Thyroid gland (tissue), 4 donors: Measurements from ENCODE around the gene PAFAH1B2. TPM values are rescaled to one million over a fixed set of nuclear protein-coding genes. Genes with fewer than 3 reads are reported as not detected.
A peak's percentile ranks its signal among the peaks of the same experiment; 100 is the strongest.

Experiments
- DNase-seq, 2 donors: peaks; one replicate each; pipeline ENCODE4 v3.0.0-alpha.2; 2019
- H3K27ac ChIP-seq, 3 donors: fragments of 200-600 bp; sonication (generic); 1 replicate in 2 of 3; 2 replicates in 1 of 3; pipeline ENCODE4 v1.5.1; 2016 to 2019; ENCODE audit warnings: mild to moderate bottlenecking in 1 of 3, moderate library complexity in 1 of 3
- H3K27me3 ChIP-seq: fragments of 200-600 bp; sonication (generic); one replicate; pipeline ENCODE4 v1.5.1; 2019
- H3K36me3 ChIP-seq, 2 donors: fragments of 200-600 bp; sonication (generic); one replicate each; pipeline ENCODE4 v1.5.1; 2016 to 2019
- H3K4me1 ChIP-seq, 2 donors: fragments of 200-600 bp; sonication (generic); one replicate each; pipeline ENCODE4 v1.5.1; 2017 to 2019
- H3K4me3 ChIP-seq, 3 donors: fragments of 200-600 bp; sonication (generic); replicated peaks in 1 of 3; 1 replicate in 2 of 3; 2 replicates in 1 of 3; pipeline ENCODE4 v1.5.1; 2016; ENCODE audit warnings: mild to moderate bottlenecking in 1 of 3
- H3K9me3 ChIP-seq: fragments of 200-600 bp; sonication (generic); one replicate; pipeline ENCODE4 v1.5.1; 2017
- POLR2A ChIP-seq, 2 donors: fragments of 450-650 bp; IDR thresholded peaks; one replicate each; pipeline ENCODE4 v1.6.1; 2017; ENCODE audit warnings: antibody characterized with exemption in 2 of 2, mild to moderate bottlenecking in 2 of 2, moderate library complexity in 1 of 2
- WGBS, 2 donors: methylation state at CpG; one replicate each; pipeline ENCODE4 v1.1.5; 2017; 5-methylcytosine and 5-hydroxymethylcytosine counted together
- intact Hi-C: fragments of 100-400 bp; cut with DNase I; formaldehyde crosslinking; loops from one replicate; pipeline ENCODE4 v1.15.1; 2023
- total RNA-seq, 4 donors: library from RNA; depleted of rRNA; stranded (reverse); fragments of >200 nt; gene quantifications; one replicate each; pipeline ENCODE4 v1.2.3, GENCODE V29; 2016
- TF ChIP-seq, protein P1 (sequence below), 6 experiments: fragments of 200-600 bp in 3 of 6; fragments of 450-650 bp in 3 of 6; sonication (generic) in 3 of 6; IDR thresholded peaks; one replicate each; pipeline ENCODE4 v1.5.1; 2016 to 2019; ENCODE audit warnings: antibody characterized with exemption in 6 of 6, mild to moderate bottlenecking in 2 of 6, inconsistent platforms in 1 of 6, moderate library complexity in 1 of 6

Gene PAFAH1B2
- total RNA-seq, 4 donors from 2014 or later, result 107 to 128 (median 118) TPM

DNA sequence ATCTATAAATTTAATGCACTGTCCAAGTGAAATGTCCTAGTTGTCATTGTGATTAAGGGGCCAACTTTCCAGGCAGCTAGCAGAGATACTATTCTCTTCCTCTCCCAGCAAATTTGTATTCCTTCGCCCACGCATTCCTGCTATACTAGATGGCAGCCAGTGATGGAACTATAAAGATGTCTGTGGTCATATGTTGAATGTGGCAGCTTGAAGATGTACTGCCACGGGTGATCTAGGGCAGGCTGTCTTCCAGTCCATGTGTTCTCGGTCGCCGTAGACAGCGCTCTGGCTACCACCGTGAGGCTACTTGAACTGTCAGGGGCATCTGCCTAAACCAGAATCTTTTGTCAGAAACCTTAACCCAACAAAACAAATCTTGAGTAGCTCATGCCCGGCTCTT is 26.1 kb downstream of the PAFAH1B2 start:
- peaks cover 12 to 24% of the 10 kb centered on the region in 2 donors for H3K36me3 ChIP-seq
- H3K4me1 ChIP-seq, result peaks cover 28 to 40% of the 10 kb centered on the region in 2 donors
- H3K27ac ChIP-seq, result peak overlapping the region in 1 of 3 donors; percentile 90
- intact Hi-C loops, result no loop called here
- H3K27me3 ChIP-seq, result no peaks in the 10 kb centered on the region
- no peaks in the 10 kb centered on the region for H3K9me3 ChIP-seq
- WGBS, 2 donors, result 86% methylated on average over 9 of the region's 9 CpGs
- no peak for TF ChIP-seq POLR2A (IDR thresholded peaks at IDR 0.05)
- TF ChIP-seq, protein P1, sequence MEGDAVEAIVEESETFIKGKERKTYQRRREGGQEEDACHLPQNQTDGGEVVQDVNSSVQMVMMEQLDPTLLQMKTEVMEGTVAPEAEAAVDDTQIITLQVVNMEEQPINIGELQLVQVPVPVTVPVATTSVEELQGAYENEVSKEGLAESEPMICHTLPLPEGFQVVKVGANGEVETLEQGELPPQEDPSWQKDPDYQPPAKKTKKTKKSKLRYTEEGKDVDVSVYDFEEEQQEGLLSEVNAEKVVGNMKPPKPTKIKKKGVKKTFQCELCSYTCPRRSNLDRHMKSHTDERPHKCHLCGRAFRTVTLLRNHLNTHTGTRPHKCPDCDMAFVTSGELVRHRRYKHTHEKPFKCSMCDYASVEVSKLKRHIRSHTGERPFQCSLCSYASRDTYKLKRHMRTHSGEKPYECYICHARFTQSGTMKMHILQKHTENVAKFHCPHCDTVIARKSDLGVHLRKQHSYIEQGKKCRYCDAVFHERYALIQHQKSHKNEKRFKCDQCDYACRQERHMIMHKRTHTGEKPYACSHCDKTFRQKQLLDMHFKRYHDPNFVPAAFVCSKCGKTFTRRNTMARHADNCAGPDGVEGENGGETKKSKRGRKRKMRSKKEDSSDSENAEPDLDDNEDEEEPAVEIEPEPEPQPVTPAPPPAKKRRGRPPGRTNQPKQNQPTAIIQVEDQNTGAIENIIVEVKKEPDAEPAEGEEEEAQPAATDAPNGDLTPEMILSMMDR (IDR thresholded peaks at IDR 0.05), result no peak
- H3K4me3 ChIP-seq, result no peak overlapping the region
- no peak for DNase-seq

- WGBS, 2 donors, result 94% methylated on average over 2 of the region's 2 CpGs
- peaks cover 12 to 16% of the 10 kb centered on the region in 2 donors for H3K36me3 ChIP-seq
- intact Hi-C loops, result no loop called here
- H3K4me3 ChIP-seq, result no peak overlapping the region
- no peaks in the 10 kb centered on the region for H3K27me3 ChIP-seq
- no peak for TF ChIP-seq POLR2A (IDR thresholded peaks at IDR 0.05)
- TF ChIP-seq, protein P1 (IDR thresholded peaks at IDR 0.05), result no peak
- H3K9me3 ChIP-seq, result no peaks in the 10 kb centered on the region
- no peak for DNase-seq
- H3K27ac ChIP-seq, result peak overlapping the region; percentile 26 to 90 (median 80)
- peaks cover 32 to 47% of the 10 kb centered on the region in 2 donors for H3K4me1 ChIP-seq
Observed at GRCh38 chr11:117171007-117171403, 26.9 kb downstream of the PAFAH1B2 start.

- 74 to 83% methylated on average over 14 of the region's 14 CpGs for WGBS, 2 donors
- Histone ChIP-seq H3K4me3 (no peak overlapping the region), H3K4me1 (peaks cover 32 to 51% of the 10 kb centered on the region in 2 donors), H3K27me3 (no peaks in the 10 kb centered on the region), H3K27ac (peak overlapping the region; percentile 80 to 91 (median 90)), H3K9me3 (no peaks in the 10 kb centered on the region), H3K36me3 (peaks cover 11 to 12% of the 10 kb centered on the region in 2 donors)
- TF ChIP-seq, protein P1 (IDR thresholded peaks at IDR 0.05), result no peak
- TF ChIP-seq POLR2A (IDR thresholded peaks at IDR 0.05), result no peak
- intact Hi-C loops, result no loop called here
- DNase-seq, result peak in 1 of 2 donors; percentile 37
Observed at GRCh38 chr11:117171404-117172061, 27.4 kb downstream of the PAFAH1B2 start.

DNA sequence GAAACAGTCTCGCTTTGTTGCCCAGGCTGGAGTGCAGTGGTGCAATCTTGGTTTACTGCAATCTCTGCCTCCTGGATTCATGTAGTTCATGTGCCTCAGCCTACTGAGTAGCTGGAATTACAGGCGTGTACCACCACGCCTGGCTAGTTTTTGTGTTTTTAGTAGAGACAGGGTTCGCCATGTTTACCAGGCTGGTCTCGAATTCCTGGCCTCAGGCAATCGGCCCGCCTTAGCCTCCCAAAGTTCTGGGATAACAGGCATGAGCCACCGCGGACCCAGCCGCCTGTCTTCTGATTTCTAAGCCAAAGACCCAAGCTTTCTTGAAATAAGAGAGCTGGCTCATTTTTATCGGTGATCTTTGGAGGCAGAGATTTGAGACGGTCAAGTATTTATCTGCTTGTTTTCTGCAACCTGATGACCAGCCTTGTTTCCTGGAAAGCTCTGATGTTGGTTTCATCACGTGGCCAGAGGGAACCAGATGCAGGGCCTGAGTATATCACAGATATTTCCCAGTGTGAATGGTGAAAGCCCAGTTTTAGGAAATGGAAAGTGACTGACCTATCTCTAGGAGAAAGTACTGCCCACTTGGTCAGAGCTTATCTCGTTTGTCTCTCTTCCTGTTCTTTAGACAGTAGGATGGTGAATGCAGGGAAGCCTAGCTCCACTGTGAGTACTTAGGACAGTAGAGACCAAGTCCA is 28.8 kb downstream of the PAFAH1B2 start:
- intact Hi-C loops, result no loop called here
- peak overlapping the region; percentile 80 to 91 (median 90) for H3K27ac ChIP-seq
- TF ChIP-seq, protein P1 (IDR thresholded peaks at IDR 0.05), result no peak
- peak in 1 of 2 donors; percentile 18 for TF ChIP-seq POLR2A (IDR thresholded peaks at IDR 0.05)
- peaks cover 3% of the 10 kb centered on the region in 2 donors for H3K36me3 ChIP-seq
- no peaks in the 10 kb centered on the region for H3K27me3 ChIP-seq
- peak; percentile 70 to 80 for DNase-seq
- whole genome bisulfite sequencing, 2 donors, result 37 to 56% methylated on average over 13 to 14 of the region's 14 CpGs
- no peaks in the 10 kb centered on the region for H3K9me3 ChIP-seq
- H3K4me3 ChIP-seq, result no peak overlapping the region
- peaks cover 34 to 53% of the 10 kb centered on the region in 2 donors for H3K4me1 ChIP-seq

- Histone ChIP-seq H3K9me3 (no peaks in the 10 kb centered on the region), H3K4me3 (no peak overlapping the region), H3K27ac (peak overlapping the region in 2 of 3 donors; percentile 39 to 80), H3K27me3 (no peaks in the 10 kb centered on the region), H3K36me3 (no peaks in the 10 kb centered on the region), H3K4me1 (peaks cover 47 to 63% of the 10 kb centered on the region in 2 donors)
- WGBS, 2 donors, result 55 to 83% methylated on average over 7 of the region's 7 CpGs
- TF ChIP-seq, protein P1 (IDR thresholded peaks at IDR 0.05), result no peak
- TF ChIP-seq POLR2A (IDR thresholded peaks at IDR 0.05), result no peak
- intact Hi-C loops, result no loop called here
- DNase-seq, result no peak
Observed at GRCh38 chr11:117175104-117175503, 31.0 kb downstream of the PAFAH1B2 start.
